ENCODE results near the gene LEFTY1. TPM values are rescaled to one million over a fixed set of nuclear protein-coding genes. Genes with fewer than 3 reads are reported as not detected.

LEFTY1 gene
- total and polyA plus RNA-seq, 3 donors from 2014 or later: 0.63 to 0.90 (median 0.87) TPM

GRCh38 chr1:225859151-225859550 lies 29.8 kb downstream of the LEFTY1 start:
- Histone ChIP-seq H3K4me1 (no peaks in the 10 kb centered on the region), H3K4me3 (no peak overlapping the region), H3K9me3 (no peaks in the 10 kb centered on the region), H3K27ac (no peak overlapping the region), H3K27me3 (no peaks in the 10 kb centered on the region), H3K36me3 (ENCODE audit: low read depth, missing control alignments) (no peaks in the 10 kb centered on the region)
- 94 to 95% methylated on average over 3 to 5 of the region's 5 CpGs for whole genome bisulfite sequencing, 2 donors
- DNase-seq: no peak
- intact Hi-C loops (cut with DNase I; ENCODE audit: low total_unique reads): no loop called here
- TF ChIP-seq CTCF (IDR thresholded peaks at IDR 0.05) (no peak), POLR2A (IDR thresholded peaks at IDR 0.05) (no peak)

GRCh38 chr1:225857256-225857655 lies 31.7 kb downstream of the LEFTY1 start:
- Histone ChIP-seq H3K27ac (no peak overlapping the region), H3K36me3 (ENCODE audit: low read depth, missing control alignments) (no peaks in the 10 kb centered on the region), H3K4me1 (no peaks in the 10 kb centered on the region), H3K4me3 (no peak overlapping the region), H3K27me3 (no peaks in the 10 kb centered on the region), H3K9me3 (no peaks in the 10 kb centered on the region)
- DNase-seq: no peak
- WGBS, 2 donors: 67 to 82% methylated on average over 6 to 7 of the region's 7 CpGs
- TF ChIP-seq CTCF (IDR thresholded peaks at IDR 0.05): no peak
- no peak for TF ChIP-seq POLR2A (IDR thresholded peaks at IDR 0.05)
- intact Hi-C loops (cut with DNase I; ENCODE audit: low total_unique reads): no loop called here

- intact Hi-C loops (cut with DNase I; ENCODE audit: low total_unique reads): no loop called here
These were observed 33.2 kb downstream of the LEFTY1 start for GRCh38 chr1:225855503-225856300.

GRCh38 chr1:225853441-225853840 lies 35.5 kb downstream of the LEFTY1 start:
- Histone ChIP-seq H3K27ac (no peak overlapping the region), H3K27me3 (no peaks in the 10 kb centered on the region)
- TF ChIP-seq CTCF (IDR thresholded peaks at IDR 0.05) (no peak), POLR2A (IDR thresholded peaks at IDR 0.05) (no peak)

More at GRCh38 chr1:225855503-225856300, 33.2 kb downstream of the LEFTY1 start:
- no peaks in the 10 kb centered on the region for H3K9me3 ChIP-seq
- H3K27me3 ChIP-seq: no peaks in the 10 kb centered on the region
- no peak for TF ChIP-seq CTCF (IDR thresholded peaks at IDR 0.05)
- no peak for TF ChIP-seq POLR2A (IDR thresholded peaks at IDR 0.05)
- H3K4me1 ChIP-seq: no peaks in the 10 kb centered on the region
- WGBS, 2 donors: 81 to 82% methylated on average over 10 of the region's 10 CpGs
- no peak overlapping the region for H3K27ac ChIP-seq
- H3K36me3 ChIP-seq (ENCODE audit: low read depth, missing control alignments): no peaks in the 10 kb centered on the region
- H3K4me3 ChIP-seq: no peak overlapping the region
- DNase-seq: no peak

More at GRCh38 chr1:225853441-225853840, 35.5 kb downstream of the LEFTY1 start:
- intact Hi-C loops (cut with DNase I; ENCODE audit: low total_unique reads): no loop called here
- DNase-seq: no peak
- Histone ChIP-seq H3K36me3 (ENCODE audit: low read depth, missing control alignments) (no peaks in the 10 kb centered on the region), H3K4me1 (peaks cover under 1% of the 10 kb centered on the region), H3K9me3 (no peaks in the 10 kb centered on the region), H3K4me3 (no peak overlapping the region)
- 89 to 95% methylated on average over 12 of the region's 12 CpGs for WGBS, 2 donors
